GM18868 (cell line): ENCODE measurements around the gene NACC2.

Experiments used
- ATAC-seq: cut with Tn5 transposase; IDR thresholded peaks from one replicate; pipeline ENCODE4 v1.9.1; 2021; ENCODE audit warnings: mild to moderate bottlenecking, moderate library complexity; ENCODE audit not compliant: unreplicated experiment

NACC2 gene

DNA sequence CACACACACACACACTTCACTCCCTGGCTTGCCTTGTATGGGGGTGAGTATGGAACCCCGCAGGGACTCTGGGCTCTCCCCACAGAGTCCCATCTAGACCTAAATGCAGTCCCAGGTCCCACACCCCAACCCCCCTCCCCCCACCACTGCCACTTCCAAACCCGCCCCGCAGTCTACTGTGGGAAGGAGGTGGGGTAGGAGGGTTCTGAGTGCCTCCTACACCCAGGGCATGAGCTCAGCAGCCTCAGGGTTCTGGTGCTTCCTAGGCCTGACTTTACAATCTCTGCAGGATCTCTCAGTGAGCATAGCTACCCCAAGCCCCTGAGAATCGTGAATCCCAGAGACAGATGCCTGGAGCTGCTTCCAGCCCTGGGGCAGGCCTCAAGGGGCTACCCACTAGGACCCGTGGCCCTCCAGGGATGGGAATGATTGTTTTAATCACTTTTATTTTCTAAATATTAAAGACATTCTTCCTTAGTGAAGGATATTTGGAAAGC is 1.5 kb upstream of the NACC2 start:
- ATAC-seq, result no peak

DNA sequence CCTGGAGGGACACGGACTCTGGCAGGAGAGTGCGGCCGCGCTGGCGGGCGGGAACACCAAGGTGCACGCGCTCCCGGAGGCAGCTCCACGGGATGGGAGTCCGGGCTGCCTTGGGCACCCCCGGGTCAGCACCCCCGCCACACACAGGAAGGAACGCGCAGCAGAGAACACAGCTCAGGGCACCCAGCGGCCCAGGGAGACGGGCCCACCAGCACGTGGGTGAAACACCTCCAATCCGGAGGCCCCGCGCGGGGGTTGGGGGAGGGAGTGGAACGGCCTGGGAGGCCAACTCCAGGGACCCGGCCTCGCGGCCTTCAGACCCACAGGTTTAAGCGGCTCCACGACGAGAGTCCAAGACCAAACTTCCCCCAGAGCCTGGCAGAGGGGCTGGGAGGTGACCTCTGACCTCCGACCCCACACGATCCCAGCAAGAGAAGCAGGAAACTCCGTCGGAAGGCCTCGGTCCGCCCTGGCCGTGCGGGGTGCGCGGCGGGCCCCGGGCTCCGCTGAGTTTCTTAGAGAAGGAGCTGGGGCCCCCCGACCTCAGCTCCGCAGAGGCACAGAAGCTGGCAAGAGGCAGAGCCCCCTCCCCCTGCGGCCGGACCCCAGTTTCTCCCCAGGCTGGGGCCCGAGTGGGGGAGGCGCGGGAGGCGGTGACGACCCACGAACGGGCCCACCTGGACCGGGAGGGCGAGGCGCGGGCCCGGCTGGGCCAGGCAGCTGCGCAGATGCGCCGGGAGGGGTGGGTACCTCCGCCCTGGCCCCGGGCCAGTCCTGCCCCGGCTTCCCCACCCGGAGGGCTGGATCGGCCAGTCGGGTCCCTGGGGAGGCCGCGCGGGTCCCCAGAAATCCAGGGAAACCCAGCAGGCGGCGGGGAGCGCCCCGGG is 851 bp downstream of the NACC2 start:
- no peak for ATAC-seq

DNA sequence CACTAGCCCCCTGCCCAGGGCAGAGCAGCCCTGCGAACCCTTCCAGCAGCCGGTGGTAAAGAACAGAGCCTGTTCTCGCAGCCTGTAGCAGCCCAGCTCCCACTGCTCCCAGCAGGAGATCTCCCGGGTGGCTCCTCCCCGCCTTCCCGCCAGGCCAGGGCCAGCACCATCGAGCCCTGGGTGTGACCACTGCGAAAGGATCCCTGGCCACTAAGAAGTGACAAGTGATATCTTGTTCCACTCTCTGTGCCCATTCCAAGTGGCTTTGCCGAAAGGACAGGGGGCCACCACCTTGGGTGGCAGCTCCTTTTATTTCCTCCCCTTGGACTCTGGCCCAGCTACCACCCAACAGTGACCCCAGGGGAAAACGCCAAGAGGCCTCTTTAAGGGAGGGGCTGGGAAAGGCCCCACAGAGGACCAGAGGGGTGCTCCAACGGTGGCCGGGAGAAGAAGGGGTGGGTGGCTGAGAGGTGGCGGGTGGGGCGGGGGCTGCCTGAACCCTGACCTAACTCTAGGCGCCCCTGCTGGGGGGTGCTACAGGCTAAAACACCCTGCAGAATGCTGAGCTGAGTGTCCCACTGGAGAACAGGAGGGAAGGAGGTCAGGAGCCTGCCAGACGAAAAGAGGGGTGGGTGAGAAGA is 1.6 kb downstream of the NACC2 start:
- ATAC-seq, result no peak

DNA sequence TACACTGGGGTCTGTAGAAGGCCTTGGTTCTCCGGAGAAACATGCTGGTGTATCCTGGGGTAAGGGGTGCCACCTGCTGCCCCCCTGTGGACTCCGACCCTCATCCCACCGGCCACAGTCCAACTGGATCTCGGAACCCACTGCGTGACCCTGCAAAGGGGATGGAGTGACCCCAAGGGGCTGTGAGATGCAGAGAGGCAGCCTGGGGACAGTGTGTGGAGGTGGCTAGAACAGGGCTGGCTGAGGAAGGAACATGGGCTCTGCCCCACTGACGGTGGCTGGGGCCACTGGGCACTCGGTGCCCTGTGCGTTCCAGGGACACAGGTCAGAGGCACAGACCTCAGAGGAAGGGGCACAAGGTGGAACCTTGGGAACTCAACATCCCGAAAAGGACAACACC is 2.3 kb downstream of the NACC2 start:
- ATAC-seq, result no peak

DNA sequence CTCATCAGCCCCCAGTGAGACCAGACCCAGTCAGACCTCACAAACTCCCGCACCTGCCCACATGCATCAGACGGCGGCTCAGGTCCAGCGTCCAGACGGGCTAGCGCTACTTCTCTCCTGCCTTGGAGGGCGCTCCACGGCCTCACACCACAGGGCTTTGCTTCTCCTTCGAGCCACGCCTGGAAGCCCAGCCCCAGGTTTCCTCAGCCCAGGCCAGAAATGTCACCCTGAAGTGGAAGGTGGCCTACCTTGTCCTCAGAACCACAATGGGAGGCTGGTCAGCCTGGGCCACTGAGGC is 2.8 kb downstream of the NACC2 start:
- no peak for ATAC-seq

DNA sequence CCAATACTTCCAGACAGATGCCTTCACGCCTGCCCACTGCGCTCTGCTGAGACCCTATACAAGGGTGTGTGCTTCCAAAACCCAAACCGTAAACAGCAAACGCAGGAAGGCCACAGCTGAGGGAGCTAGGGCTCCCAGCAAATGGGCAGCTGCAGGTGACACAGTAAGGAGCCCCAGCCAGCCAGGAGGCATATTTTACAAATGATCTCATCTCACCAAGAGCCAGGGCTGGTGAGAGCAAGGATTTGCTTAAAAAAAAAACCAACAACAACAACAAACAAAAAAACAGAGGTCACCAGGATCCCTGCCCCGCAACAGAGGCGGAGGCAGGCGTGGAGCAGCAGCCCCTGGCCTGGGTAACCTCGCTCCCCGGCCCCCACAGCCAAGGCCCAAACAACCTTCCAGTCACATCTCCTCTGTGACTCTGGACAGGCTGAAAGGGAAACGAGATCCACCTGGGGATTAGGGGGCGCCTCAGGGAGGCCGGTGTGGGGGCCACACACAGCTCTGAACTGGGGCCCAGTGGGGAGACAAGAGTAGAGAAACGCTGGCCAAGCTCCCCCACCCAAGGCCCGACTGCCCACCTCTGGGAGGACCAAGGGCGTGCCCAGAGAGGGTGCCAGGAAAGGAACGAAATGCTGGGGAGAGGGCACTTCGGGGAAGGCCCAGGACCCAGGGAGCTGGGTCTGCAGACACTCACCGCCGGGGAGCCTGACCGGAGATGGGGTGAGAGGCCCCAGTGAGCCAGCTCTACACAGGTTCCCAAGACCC is 3.3 kb downstream of the NACC2 start:
- ATAC-seq, result no peak

DNA sequence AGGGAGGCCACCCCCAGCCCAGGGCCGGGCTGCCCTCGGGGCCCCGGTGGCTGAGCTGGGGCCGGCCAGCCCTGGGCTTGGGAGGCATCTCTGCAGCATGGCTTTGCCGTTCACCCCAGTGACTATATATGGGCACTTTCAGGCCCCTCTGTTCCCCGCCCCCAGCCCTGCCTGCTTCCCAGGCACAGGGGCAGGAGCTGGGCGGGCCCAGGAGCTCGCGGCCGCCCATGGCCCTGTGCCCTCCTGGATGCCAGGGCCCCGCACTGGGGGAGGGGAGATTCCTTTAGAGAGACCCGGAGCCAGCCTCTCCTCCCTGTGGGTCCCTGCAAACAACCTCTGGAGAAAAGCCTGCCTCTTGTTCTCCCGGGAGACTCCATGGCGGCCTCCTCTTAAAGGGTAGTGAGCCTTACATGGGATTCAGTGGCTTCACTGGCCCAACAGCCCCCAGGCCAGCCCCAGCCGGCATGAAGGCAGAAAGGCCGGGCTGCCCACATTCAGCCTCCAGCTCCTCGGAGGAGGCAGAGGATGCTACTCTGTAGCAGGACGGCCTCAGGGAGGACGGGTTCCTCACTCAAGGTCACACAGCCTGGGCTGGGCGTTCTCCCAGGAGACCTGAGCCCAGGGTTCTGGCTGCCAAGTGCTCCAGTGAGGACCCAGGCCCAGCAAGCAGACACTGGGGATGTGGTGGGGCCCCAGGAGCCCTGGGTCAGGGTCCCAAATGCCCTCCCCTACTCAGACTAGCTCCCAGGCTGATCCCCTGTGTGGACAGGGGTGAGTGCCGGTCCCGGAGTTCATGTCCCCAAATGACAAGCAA is 4.1 kb downstream of the NACC2 start:
- ATAC-seq, result no peak

DNA sequence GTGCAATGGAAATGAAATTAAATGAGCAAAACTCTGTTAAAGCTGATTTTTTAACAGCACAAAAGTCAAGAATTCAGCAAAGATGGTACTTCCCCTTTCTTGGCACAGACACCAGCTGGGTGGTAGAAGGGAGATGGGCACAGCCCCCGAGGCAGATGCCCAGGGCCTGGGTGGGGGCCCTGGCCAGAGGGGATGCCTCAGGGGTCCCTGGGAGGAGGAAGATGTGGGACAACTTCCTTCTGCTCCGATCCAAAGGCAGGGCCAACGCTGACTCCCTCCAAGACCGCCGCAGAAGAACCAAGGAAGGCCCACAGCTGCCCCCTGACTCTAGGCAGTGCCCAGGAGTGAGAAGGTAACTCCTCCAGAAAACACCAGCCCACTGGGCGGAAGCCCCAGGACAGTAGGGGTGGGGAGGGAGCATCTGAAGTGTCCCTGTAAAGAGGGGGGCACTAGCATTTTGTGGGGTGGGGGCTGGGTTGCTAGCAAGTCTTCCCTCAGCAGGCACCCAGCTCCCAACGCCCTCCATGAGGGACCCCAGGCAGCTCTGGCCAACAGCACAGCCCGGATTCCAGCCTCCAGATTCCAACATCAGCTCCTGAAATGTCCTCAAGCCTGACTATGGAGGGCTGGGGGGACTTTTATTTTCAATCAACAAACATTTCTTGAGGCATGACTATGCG is 4.9 kb downstream of the NACC2 start:
- ATAC-seq, result no peak

DNA sequence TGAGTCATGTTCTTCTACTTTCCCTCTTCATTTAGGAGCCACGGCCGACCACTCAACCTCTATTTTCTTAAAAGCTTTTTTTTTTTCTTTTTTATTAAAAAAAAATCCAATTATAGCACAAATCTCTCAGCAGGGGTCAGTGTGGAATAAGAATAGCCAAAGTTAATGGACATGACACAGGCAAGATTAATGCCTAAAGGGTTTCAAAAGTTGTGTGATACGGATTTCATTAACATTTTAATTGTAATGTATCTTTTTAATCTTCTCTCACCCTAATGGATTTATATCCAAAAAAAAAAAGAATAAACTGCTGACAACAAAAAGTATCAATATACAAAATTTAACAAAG is 5.4 kb downstream of the NACC2 start:
- no peak for ATAC-seq

DNA sequence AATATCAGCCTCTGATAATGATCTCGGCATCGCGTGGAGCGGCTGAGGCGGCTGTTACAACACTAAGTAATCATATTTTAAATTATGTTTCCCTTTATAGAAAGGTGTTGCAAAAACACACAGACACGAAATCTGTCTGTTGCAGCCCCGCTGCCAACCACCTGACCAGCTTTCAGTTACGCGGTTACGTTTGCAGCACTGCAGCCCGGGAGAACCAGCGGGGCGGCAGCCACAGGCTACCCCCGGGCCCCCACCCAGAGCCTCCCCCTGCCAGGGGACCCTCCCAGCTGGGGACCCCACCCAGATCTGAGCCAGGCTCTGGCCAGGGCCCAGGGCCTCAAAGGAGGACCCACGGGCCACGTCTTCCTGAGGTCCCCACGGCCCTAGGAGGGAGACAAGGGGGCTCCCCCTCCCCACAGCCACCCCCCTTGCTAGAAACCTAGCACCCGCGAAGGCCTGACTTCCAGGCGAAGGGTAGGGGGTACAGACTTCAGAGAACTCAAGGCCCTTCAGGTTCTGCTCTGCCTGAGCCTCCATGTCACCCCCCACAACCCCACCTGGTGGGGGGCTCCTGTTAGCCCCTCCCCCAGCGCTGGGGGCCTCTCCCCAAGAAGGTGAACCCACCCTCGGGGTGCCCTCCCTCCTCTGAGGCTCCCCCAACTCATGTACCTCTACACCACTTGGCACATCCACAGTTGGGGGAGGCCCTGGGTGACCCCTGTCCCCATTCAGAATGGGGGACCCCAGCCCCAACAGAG is 6.0 kb downstream of the NACC2 start:
- no peak for ATAC-seq

DNA sequence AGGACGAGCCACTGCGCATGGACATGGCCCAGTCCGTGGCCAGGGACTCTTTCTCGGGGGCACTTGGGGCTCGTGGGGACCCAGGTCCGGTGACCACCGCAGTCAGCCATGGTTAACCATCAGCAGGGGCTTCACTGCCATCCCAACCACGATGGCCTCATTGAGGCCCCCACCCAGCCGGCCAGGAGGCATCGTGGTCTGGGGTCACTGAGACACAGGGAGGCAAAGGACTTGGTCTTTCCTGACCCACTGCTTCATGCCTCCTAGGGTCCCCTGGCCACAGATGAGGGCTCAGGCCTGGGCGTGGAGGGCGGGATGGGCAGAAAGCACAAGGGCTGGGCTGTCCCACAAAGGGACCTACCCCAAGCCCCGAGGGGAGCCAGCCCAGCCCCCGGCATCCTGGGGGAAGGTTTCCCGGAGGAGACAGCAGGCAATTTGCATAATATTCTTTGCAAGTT is 6.6 kb downstream of the NACC2 start:
- ATAC-seq, result no peak

DNA sequence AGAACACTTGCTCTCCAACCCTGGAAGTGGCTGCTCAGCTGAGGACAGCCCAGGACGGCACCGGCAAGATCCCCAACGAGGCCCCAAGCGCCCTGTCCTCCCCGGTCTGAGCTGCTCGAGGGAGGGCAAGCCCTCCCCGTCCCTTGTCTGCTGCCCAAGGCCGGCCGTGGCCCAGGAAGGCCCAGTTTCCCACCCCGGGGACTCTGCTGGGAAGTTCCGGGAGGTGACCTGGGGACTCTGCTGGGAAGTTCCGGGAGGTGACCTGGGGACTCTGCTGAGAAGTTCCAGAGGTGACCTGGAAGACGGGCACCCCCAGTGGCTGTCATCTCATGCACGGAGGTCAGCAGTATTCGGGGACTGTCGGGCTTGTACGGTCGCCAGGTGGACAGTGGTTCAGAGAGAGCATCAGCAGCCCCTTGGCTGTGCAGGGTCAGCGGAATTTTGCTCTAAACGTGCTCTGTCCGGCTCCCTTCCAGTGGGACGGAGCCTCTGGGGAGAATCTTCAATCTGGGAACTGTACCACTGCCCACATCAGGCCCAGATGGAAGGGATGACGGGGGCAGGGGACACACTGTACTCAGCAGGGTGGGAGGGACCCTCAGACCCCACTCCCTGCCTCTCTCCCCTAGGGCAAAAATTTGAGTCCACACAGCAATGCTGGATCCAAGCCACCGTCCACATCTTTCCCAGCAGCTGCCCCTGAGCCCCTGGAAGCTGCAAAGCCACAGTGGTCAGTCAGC is 7.2 kb downstream of the NACC2 start:
- no peak for ATAC-seq

DNA sequence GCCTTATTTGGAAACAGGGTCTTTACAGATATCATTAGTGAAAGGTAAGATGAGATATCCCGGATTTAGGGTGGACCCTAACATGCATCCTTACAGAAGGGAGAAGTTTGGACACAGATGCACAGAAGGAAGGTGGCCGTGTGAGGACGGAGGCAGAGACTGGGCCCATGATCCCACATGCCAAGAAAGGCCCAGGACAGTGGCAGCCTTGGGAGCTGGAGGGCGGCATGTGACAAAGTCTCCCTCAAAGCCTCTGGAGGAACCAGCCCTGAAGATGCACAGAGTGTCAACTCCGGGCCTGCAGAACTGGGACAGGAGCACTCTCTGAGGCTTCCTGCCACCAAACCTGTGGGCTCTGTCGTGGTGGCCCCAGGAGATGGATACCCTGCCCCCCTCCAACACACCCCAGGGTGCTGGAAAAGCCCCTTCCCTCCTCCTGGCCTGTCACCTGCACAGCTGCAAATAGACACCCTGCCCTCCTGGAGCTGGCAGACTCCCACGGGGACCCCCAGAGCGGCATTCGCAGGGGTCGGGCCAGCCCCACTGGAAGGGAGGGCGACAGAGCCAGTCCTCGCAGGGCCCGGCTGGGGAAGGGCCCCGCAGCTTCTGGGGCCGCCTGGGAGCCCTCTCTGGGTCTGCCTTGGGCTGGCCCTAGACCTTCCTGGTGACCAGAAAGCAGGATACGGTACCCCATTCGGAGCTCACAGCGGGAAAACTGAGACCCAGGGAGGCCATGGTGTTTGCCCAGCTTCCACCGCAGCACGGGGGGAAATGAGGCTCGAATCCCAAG is 7.9 kb downstream of the NACC2 start:
- ATAC-seq, result no peak

DNA sequence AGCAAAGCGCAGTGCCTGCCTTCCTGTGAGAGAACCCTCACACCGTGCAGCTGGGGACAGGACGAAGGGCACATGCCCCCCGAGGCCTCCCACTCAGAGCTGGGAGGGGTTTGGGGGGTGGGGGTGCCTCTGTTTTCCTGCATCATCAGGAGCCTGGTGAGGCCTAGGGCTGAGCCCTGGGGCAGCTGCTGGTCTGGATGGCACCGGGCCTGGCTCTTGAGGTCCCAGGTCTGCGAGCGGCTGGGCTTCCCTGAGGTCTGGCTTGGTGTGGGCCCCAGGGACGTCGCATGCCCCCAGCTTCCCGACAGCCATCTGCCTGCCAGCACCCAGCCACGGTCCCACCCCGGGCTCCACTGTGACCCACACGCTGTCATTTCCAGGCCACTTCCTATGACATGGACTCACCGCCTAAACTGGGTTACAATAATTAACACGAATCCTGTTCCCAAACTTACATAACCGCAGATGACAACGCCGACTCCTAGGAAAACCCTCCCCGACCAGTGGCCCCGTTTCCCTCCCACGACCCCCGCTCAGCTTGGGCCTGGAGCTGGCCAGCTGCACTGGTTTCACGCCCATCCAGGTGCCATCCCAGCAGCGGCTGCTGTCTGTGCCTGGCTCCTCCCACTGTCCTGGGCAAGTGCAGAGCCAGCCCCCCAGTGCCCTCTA is 8.7 kb downstream of the NACC2 start:
- no peak for ATAC-seq

DNA sequence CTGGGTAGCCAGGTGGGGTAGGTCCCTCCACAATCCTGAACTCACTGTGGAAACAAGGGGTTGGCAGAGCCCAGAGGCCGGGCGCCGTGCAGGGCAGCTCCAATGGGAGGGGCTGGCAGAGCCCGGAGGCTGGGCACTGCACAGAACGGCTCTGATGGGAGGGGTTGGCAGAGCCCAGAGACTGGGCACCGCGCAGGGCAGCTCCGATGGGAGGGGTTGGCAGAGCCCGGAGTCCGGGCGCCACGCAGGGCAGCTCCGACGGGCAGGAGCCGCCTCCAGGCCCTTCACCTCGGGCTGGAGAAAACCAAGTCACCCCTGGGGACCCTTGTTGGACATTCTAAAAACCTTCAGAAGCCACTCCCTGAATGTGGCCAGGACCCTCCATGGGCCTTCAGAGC is 9.3 kb downstream of the NACC2 start:
- no peak for ATAC-seq

DNA sequence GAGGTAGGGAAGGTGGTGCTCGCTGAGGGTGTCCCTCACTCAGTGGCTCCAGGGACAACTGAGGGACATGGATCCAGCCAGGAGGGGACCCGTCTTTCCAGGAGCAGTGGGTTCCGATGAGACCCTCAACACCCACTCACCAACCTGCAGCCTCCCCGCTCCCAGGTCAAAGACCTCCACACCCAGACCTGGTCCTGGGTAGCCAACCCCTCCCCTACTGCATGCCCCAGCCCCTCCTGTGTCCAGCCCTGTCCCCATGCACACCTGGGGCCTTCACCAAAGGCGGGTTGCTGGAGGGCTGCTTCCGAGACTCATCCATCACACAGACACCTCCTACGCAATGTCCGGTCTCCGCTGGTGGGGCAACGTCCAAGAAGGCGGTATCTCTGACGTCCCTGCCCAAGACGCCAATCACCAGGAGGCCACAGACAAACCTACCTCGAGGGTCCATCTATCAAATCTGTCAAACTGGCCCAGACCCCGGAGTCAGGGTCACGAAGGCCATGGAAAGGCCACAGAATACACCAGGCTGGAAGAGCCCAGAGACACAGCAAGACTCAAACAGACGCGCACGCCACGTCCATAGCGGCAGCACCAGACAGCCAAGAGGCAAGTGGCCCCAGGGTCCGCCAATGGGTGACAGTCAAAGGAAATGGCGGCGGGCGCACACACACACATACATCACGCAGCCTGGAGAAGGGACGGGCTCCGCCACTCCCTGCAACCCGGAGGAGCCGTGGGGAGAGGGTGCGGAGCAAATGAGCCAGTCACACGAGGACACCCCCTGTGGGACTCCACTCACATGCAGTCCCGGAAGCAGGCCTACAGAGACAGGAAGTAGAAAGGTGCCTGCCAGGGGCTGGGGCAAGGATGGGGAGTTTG is 10.8 kb downstream of the NACC2 start:
- ATAC-seq, result no peak
